OCI-LY7 (cell line): ENCODE results near the gene SIRT5. TPM values are rescaled to one million over a fixed set of nuclear protein-coding genes. Genes with fewer than 3 reads are reported as not detected.

ENCODE experiments used
- BruUV-seq: library from RNA; stranded (reverse); fragments of 400-500 nt; replicated peaks from 2 replicates; lab custom pipeline; 2021; lab: Mats Ljungman, UMichigan
- CTCF ChIA-PET: fragments of 300-600 bp; sonication (Branson Sonifier 250); formaldehyde crosslinking; loops from one replicate; lab custom pipeline; 2022; ENCODE audit warnings: antibody characterized with exemption; ENCODE audit not compliant: unreplicated experiment; lab: Charles Lee
- POLR2A ChIA-PET: fragments of 300-600 bp; sonication (Branson Sonifier 250); formaldehyde crosslinking; loops from one replicate; lab custom pipeline; 2022; ENCODE audit warnings: antibody characterized with exemption; lab: Charles Lee
- DNase-seq: peaks from one replicate; pipeline ENCODE4 v3.0.0-alpha.2; 2015; ENCODE audit warnings: low spot score
- H2AFZ ChIP-seq: fragments of 200-600 bp; sonication (generic), shearing (Covaris generic); 2 replicates; pipeline ENCODE4 v1.6.1; 2014; ENCODE audit warnings: mild to moderate bottlenecking, antibody characterized with exemption, low read length, moderate library complexity
- H3K27ac ChIP-seq: fragments of 200-600 bp; sonication (generic); 2 replicates; pipeline ENCODE4 v1.5.1; 2014; ENCODE audit warnings: mixed run types, low read depth, mild to moderate bottlenecking, moderate library complexity, low read length, inconsistent platforms; ENCODE audit not compliant: poor library complexity, severe bottlenecking
- H3K36me3 ChIP-seq: fragments of 200-600 bp; sonication (generic); 2 replicates; pipeline ENCODE4 v1.6.1; 2014; ENCODE audit warnings: mild to moderate bottlenecking, antibody characterized with exemption, low read length, moderate library complexity, mixed read lengths; ENCODE audit not compliant: insufficient read depth
- H3K4me1 ChIP-seq: fragments of 200-600 bp; sonication (generic); 2 replicates; pipeline ENCODE4 v1.5.1; 2014; ENCODE audit warnings: mild to moderate bottlenecking, low read length; ENCODE audit not compliant: insufficient read depth, poor library complexity, severe bottlenecking
- H3K4me2 ChIP-seq: fragments of 200-600 bp; sonication (generic); 2 replicates; pipeline ENCODE4 v1.6.1; 2014; ENCODE audit warnings: mild to moderate bottlenecking, low read length
- H3K4me3 ChIP-seq: fragments of 200-600 bp; sonication (generic); 2 replicates; pipeline ENCODE4 v1.5.1; 2014; ENCODE audit warnings: mild to moderate bottlenecking, low read depth, low read length; ENCODE audit not compliant: poor library complexity, severe bottlenecking
- H3K79me2 ChIP-seq: fragments of 200-600 bp; sonication (generic); 2 replicates; pipeline ENCODE4 v1.6.1; 2016; ENCODE audit warnings: low read depth, mild to moderate bottlenecking, low read length, moderate library complexity, mixed read lengths; ENCODE audit not compliant: insufficient read depth
- H3K9me2 ChIP-seq: fragments of 200-600 bp; sonication (generic); 2 replicates; pipeline ENCODE4 v1.6.1; 2016; ENCODE audit warnings: mild to moderate bottlenecking, low read length, mixed read lengths; ENCODE audit not compliant: insufficient read depth
- H3K9me3 ChIP-seq: fragments of 200-600 bp; sonication (generic); 2 replicates; pipeline ENCODE4 v1.6.1; 2014; ENCODE audit warnings: mild to moderate bottlenecking, mixed run types, low read length, mixed read lengths
- H4K20me1 ChIP-seq: fragments of 200-600 bp; sonication (generic); 2 replicates; pipeline ENCODE4 v1.6.1; 2014; ENCODE audit warnings: mild to moderate bottlenecking, antibody characterized with exemption, low read length, moderate library complexity, mixed read lengths; ENCODE audit not compliant: insufficient read depth
- EZH2phosphoT487 ChIP-seq: fragments of 200-600 bp; sonication (generic); IDR thresholded peaks from 2 replicates; pipeline ENCODE4 v1.6.1; 2018; ENCODE audit warnings: low read depth, borderline replicate concordance, mild to moderate bottlenecking, mixed run types, antibody characterized with exemption, low read length, moderate library complexity, mixed read lengths
- intact Hi-C: fragments of 100-400 bp; cut with micrococcal nuclease; formaldehyde crosslinking; loops from one replicate; pipeline ENCODE4 v1.10.0; 2022; ENCODE audit not compliant: unreplicated experiment
- total RNA-seq, 2 experiments: library from RNA; depleted of rRNA in 1 of 2; stranded (reverse); fragments of >200 nt in 1 of 2; shearing (Covaris generic) in 1 of 2; gene quantifications; 2 replicates each; pipeline ENCODE4 v1.2.3, GENCODE V29; 2014 to 2022
- TF ChIP-seq, protein P1 (sequence below): fragments of 200-600 bp; sonication (generic); conservative IDR thresholded peaks from 2 replicates; pipeline ENCODE4 v1.5.1; 2014; ENCODE audit warnings: mild to moderate bottlenecking, antibody characterized with exemption, low read length, moderate library complexity, mixed read lengths

The SIRT5 gene
- total RNA-seq, 2 experiments from 2014 or later, result 17.6 to 23.6 TPM

GRCh38 chr6:13541496-13541895 lies 32.9 kb upstream of the SIRT5 start:
- CTCF ChIA-PET, result no interaction called here

DNA sequence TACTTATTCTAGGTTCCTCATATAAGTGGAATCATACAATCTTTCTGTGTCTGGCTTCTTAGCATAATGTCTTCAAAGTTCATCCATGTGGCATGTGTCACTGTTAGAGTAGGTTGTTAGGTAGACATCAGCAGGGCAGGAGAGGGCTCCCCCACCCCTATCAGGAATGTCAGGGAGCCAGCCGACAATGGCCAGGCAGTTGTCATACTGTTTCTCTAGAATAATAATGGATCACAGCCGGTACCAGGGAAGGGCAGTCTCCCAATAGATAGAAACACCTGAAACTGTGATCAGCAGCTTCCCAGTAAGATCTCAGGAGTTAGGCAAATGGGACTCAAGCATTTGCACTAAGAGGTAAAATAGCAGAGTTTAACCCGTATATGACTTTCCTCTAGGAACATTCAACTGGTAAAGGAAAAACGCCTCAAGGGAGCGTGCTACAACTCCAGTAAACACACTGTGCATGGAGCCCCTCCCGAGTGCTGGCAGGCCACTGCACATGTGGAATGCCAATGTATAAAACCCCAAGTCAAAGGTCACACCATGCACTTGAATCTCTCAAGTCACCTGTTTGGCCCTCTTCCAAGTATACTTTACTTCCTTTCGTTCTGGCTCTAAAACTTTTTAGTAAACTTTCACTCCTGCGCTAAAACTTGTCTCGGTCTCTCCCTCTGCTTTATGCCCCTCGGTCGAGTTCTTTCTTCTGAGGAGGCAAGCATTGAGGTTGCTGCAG lies 29.8 kb upstream of the SIRT5 start:
- intact Hi-C loops, result no loop called here
- no peak overlapping the region for H2AFZ ChIP-seq
- H3K4me1 ChIP-seq, result peaks cover 17% of the 10 kb centered on the region
- H3K36me3 ChIP-seq, result no peaks in the 10 kb centered on the region
- H3K9me3 ChIP-seq, result no peaks in the 10 kb centered on the region
- H3K4me2 ChIP-seq, result no peak overlapping the region
- no peak for DNase-seq
- CTCF ChIA-PET, result no interaction called here
- POLR2A ChIA-PET, result interaction anchor here (1.0 kb wide), 1 partner anchor 25 kb away, joined by 3 read pairs; no protein-coding TSS in a partner anchor
- no peak overlapping the region for H3K4me3 ChIP-seq
- no peaks in the 10 kb centered on the region for H3K79me2 ChIP-seq
- TF ChIP-seq, protein P1, sequence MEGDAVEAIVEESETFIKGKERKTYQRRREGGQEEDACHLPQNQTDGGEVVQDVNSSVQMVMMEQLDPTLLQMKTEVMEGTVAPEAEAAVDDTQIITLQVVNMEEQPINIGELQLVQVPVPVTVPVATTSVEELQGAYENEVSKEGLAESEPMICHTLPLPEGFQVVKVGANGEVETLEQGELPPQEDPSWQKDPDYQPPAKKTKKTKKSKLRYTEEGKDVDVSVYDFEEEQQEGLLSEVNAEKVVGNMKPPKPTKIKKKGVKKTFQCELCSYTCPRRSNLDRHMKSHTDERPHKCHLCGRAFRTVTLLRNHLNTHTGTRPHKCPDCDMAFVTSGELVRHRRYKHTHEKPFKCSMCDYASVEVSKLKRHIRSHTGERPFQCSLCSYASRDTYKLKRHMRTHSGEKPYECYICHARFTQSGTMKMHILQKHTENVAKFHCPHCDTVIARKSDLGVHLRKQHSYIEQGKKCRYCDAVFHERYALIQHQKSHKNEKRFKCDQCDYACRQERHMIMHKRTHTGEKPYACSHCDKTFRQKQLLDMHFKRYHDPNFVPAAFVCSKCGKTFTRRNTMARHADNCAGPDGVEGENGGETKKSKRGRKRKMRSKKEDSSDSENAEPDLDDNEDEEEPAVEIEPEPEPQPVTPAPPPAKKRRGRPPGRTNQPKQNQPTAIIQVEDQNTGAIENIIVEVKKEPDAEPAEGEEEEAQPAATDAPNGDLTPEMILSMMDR, result no peak
- TF ChIP-seq EZH2phosphoT487, result no peak
- no peaks in the 10 kb centered on the region for H3K9me2 ChIP-seq
- no peaks in the 10 kb centered on the region for H4K20me1 ChIP-seq
- H3K27ac ChIP-seq, result no peak overlapping the region
- no TSS peak for BruUV-seq

More at GRCh38 chr6:13541496-13541895, 32.9 kb upstream of the SIRT5 start:
- no peak for DNase-seq
- Histone ChIP-seq H3K36me3 (no peaks in the 10 kb centered on the region), H3K4me3 (no peak overlapping the region), H3K9me2 (no peaks in the 10 kb centered on the region), H4K20me1 (no peaks in the 10 kb centered on the region), H3K27ac (no peak overlapping the region), H3K9me3 (no peaks in the 10 kb centered on the region), H3K4me1 (peaks cover 35% of the 10 kb centered on the region), H3K79me2 (no peaks in the 10 kb centered on the region), H3K4me2 (no peak overlapping the region), H2AFZ (no peak overlapping the region)
- BruUV-seq, result no TSS peak
- TF ChIP-seq, protein P1, result no peak
- no peak for TF ChIP-seq EZH2phosphoT487
- intact Hi-C loops, result no loop called here
- POLR2A ChIA-PET, result interaction anchor here (0.6 to 1.1 kb wide), 3 partner anchors 10 to 202 kb away, joined by 3 to 5 read pairs (median 4); no protein-coding TSS in a partner anchor

- BruUV-seq, result no TSS peak
- Histone ChIP-seq H3K4me2 (no peak overlapping the region), H3K4me1 (peaks cover 14% of the 10 kb centered on the region), H2AFZ (no peak overlapping the region), H3K36me3 (no peaks in the 10 kb centered on the region), H3K79me2 (no peaks in the 10 kb centered on the region), H3K9me2 (no peaks in the 10 kb centered on the region), H3K27ac (no peak overlapping the region), H3K4me3 (no peak overlapping the region), H4K20me1 (no peaks in the 10 kb centered on the region), H3K9me3 (no peaks in the 10 kb centered on the region)
- CTCF ChIA-PET, result no interaction called here
- TF ChIP-seq EZH2phosphoT487, result no peak
- TF ChIP-seq, protein P1, result no peak
- POLR2A ChIA-PET, result interaction anchor here (1.0 kb wide), 1 partner anchor 88 kb away, joined by 3 read pairs; no protein-coding TSS in a partner anchor
- intact Hi-C loops, result no loop called here
- DNase-seq, result no peak
These were observed 28.5 kb upstream of the SIRT5 start for GRCh38 chr6:13545885-13546284.
